Esophagus (tissue), 2 donors: ENCODE data around the gene ORC4. TPM values are rescaled to one million over a fixed set of nuclear protein-coding genes. Genes with fewer than 3 reads are reported as not detected.
"Not testable (repeated sequence)": the region's sequence is repeated elsewhere in the genome, so short reads cannot be mapped to it uniquely, and the experiment has no call there.

Experiments used
- H3K27ac ChIP-seq, 2 donors: one replicate each; pipeline ENCODE4 v1.5.1; 2013; ENCODE audit warnings: low read depth in 2 of 2, mild to moderate bottlenecking in 2 of 2, inconsistent platforms in 1 of 2, low read length in 1 of 2, moderate library complexity in 1 of 2
- H3K27me3 ChIP-seq, 2 donors: one replicate each; pipeline ENCODE4 v1.6.1; 2013; ENCODE audit warnings: low read length in 2 of 2, control low read depth in 1 of 2, mild to moderate bottlenecking in 1 of 2; ENCODE audit not compliant: insufficient read depth in 2 of 2, control insufficient read depth in 1 of 2
- H3K36me3 ChIP-seq, 2 donors: one replicate each; pipeline ENCODE4 v1.6.1; 2013; ENCODE audit warnings: low read length in 1 of 2; ENCODE audit not compliant: control insufficient read depth in 2 of 2, insufficient read depth in 2 of 2
- H3K4me1 ChIP-seq, 2 donors: one replicate each; pipeline ENCODE4 v1.6.1; 2013; ENCODE audit warnings: low read length in 1 of 2; ENCODE audit not compliant: control insufficient read depth in 2 of 2, insufficient read depth in 2 of 2
- H3K4me3 ChIP-seq, 2 donors: one replicate each; pipeline ENCODE4 v1.5.1; 2013; ENCODE audit warnings: low read length in 2 of 2, mild to moderate bottlenecking in 2 of 2, low read depth in 1 of 2, moderate library complexity in 1 of 2
- H3K9me3 ChIP-seq, 2 donors: one replicate each; pipeline ENCODE4 v1.6.1; 2013; ENCODE audit warnings: mild to moderate bottlenecking in 2 of 2, low read depth in 1 of 2, low read length in 1 of 2, moderate library complexity in 1 of 2; ENCODE audit not compliant: control insufficient read depth in 2 of 2, insufficient read depth in 1 of 2
- WGBS, 2 donors: extraction: QIAGEN DNeasy Blood & Tissue Kit; methylation state at CpG; one replicate each; pipeline ENCODE4 v1.1.7; 2013; 5-methylcytosine and 5-hydroxymethylcytosine counted together
- polyA plus RNA-seq, 2 donors: library from polyadenylated mRNA; stranded (reverse); fragments of 200-250 nt; gene quantifications; one replicate each; pipeline ENCODE4 v1.2.3, GENCODE V29; 2013
- donor health status: healthy with polysubstance abuse.
- donor health status: Bipolar disorder and iron deficiency.

ORC4 gene
- polyA plus RNA-seq, 2 donors: 7.5 to 12.0 TPM

GRCh38 chr2:148022351-148022750, 1.8 kb upstream of the ORC4 start:
- Histone ChIP-seq H3K9me3 (no peaks in the 10 kb centered on the region), H3K27me3 (no peaks in the 10 kb centered on the region), H3K4me3 (peak overlapping the region in 1 of 2 donors; percentile 91), H3K4me1 (no peaks in the 10 kb centered on the region), H3K36me3 (no peaks in the 10 kb centered on the region), H3K27ac (no peak overlapping the region)
- WGBS, 2 donors: 14 to 20% methylated on average over 1 of the region's 1 CpG

- Histone ChIP-seq H3K4me3 (peak overlapping the region; percentile 84 to 91), H3K27ac (peak overlapping the region; percentile 90 to 93), H3K36me3 (no peaks in the 10 kb centered on the region), H3K9me3 (no peaks in the 10 kb centered on the region), H3K27me3 (no peaks in the 10 kb centered on the region), H3K4me1 (no peaks in the 10 kb centered on the region)
- 3 to 9% methylated on average over 2 to 3 of the region's 3 CpGs for WGBS, 2 donors
Observed at GRCh38 chr2:148021886-148022285, 1.3 kb upstream of the ORC4 start.

GRCh38 chr2:148021059-148021861, 723 bp upstream of the ORC4 start, which contains the start of gene MBD5:
Gene MBD5 (plus strand): TSS chr2:148021091.
- H3K4me1 ChIP-seq: no peaks in the 10 kb centered on the region
- no peaks in the 10 kb centered on the region for H3K36me3 ChIP-seq
- 1% methylated on average over 10 of the region's 11 CpGs for WGBS, 2 donors
- peak within 1 kb of the TSS; percentile 84 to 91 for H3K4me3 ChIP-seq
- peak within 1 kb of the TSS; percentile 90 to 95 for H3K27ac ChIP-seq
- no peaks in the 10 kb centered on the region for H3K9me3 ChIP-seq
- no peaks in the 10 kb centered on the region for H3K27me3 ChIP-seq

GRCh38 chr2:148014616-148015015, 5.9 kb downstream of the ORC4 start:
- 82 to 85% methylated on average over 5 of the region's 5 CpGs for WGBS, 2 donors
- Histone ChIP-seq H3K36me3 (no peaks in the 10 kb centered on the region), H3K9me3 (no peaks in the 10 kb centered on the region), H3K27ac (no peak overlapping the region), H3K4me3 (no peak overlapping the region), H3K27me3 (no peaks in the 10 kb centered on the region), H3K4me1 (no peaks in the 10 kb centered on the region)

DNA sequence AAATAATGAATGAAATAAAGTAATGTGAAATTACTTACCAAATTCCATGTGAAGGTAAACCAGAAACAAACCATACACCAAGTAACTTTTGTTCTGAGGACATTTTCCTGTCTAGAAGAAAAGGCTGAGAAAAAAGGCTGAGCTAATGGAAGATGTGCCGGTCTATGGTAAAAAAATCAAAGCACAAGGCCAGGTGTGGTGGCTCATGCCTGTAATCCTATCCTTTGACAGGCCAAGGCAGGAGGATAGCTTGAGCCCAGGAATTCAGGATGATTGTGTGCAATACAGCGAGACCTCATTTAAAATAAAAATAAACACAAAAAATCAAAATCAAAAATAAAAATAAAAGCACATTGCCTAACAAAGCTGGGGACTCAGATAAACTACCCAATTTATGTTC, 6.7 kb downstream of the ORC4 start:
- no peaks in the 10 kb centered on the region for H3K4me1 ChIP-seq
- H3K36me3 ChIP-seq: no peaks in the 10 kb centered on the region
- H3K9me3 ChIP-seq: no peaks in the 10 kb centered on the region
- H3K4me3 ChIP-seq: no peak overlapping the region
- no peak overlapping the region for H3K27ac ChIP-seq
- H3K27me3 ChIP-seq: no peaks in the 10 kb centered on the region
- 88 to 90% methylated on average over 2 of the region's 2 CpGs for WGBS, 2 donors

GRCh38 chr2:148008411-148008810, 12.1 kb downstream of the ORC4 start:
- WGBS, 2 donors: 92 to 97% methylated on average over 7 of the region's 7 CpGs
- not testable (repeated sequence) for H3K9me3 ChIP-seq, H3K4me1 ChIP-seq, H3K4me3 ChIP-seq, H3K36me3 ChIP-seq, H3K27ac ChIP-seq, H3K27me3 ChIP-seq

DNA sequence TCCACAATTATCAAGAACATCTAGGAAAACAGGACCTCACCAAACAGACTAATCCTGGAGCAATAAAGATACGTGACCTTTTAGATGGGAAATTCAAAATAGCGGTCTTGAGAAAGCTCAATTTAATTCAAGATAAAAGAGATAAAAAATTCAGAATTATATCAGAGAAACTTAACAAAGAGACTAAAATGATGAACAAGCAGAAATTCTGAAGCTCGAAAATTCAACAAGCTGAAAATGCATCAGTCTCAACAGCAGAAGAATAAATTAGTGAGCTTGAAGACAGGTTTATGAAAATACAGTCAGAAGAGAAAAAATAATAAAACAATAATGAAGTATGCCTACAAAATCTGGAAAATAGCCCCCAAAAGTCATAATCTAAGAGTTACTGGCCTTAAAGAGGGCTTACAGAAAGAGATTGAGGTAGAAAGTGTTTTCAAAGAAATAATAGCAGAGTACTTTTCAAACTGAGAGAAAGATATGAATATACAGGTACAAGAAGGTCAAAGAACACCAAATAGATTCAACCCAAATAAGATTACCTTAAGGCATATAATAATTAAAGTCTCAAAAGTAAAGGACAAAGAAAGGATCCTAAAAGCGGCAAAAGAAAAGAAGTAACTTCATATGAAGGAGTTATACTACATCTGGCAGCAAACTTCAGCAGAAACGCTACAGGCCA, 13.2 kb downstream of the ORC4 start:
- H3K27me3 ChIP-seq: no peaks in the 10 kb centered on the region
- H3K9me3 ChIP-seq: peaks cover 0 to 5% of the 10 kb centered on the region in 2 donors
- no peaks in the 10 kb centered on the region for H3K36me3 ChIP-seq
- WGBS, 2 donors: 78 to 84% methylated on average over 5 of the region's 5 CpGs
- H3K4me3 ChIP-seq: no peak overlapping the region
- no peaks in the 10 kb centered on the region for H3K4me1 ChIP-seq
- no peak overlapping the region for H3K27ac ChIP-seq

- H3K27me3 ChIP-seq: no peaks in the 10 kb centered on the region
- H3K36me3 ChIP-seq: no peaks in the 10 kb centered on the region
- H3K4me1 ChIP-seq: no peaks in the 10 kb centered on the region
- WGBS, 2 donors: 92 to 94% methylated on average over 6 of the region's 6 CpGs
- H3K27ac ChIP-seq: no peak overlapping the region
- no peak overlapping the region for H3K4me3 ChIP-seq
- peaks cover 0 to 5% of the 10 kb centered on the region in 2 donors for H3K9me3 ChIP-seq
Observed at GRCh38 chr2:148006249-148007007, 14.1 kb downstream of the ORC4 start.

DNA sequence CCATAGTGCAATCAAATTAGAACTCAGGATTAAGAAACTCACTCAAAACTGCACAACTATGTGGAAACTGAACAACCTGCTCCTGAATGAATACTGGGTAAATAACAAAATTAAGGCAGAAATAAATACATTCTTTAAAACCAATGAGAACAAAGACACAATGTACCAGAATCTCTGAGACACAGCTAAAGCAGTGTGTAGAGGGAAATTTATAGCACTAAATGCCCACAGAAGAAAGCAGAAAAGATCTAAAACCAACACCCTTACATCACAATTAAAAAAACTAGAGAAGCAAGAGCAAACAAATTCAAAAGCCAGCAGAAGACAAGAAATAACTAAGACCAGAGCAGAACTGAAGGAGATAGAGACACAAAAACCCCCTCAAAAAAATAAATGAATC, 18.1 kb downstream of the ORC4 start:
- not testable (repeated sequence) for H3K4me1 ChIP-seq, H3K9me3 ChIP-seq, H3K27ac ChIP-seq, H3K27me3 ChIP-seq, H3K4me3 ChIP-seq, H3K36me3 ChIP-seq
